Measurements from ENCODE around the gene AS3MT. TPM values are rescaled to one million over a fixed set of nuclear protein-coding genes. Genes with fewer than 3 reads are reported as not detected.
"Not testable (repeated sequence)": the region's sequence is repeated elsewhere in the genome, so short reads cannot be mapped to it uniquely, and the experiment has no call there.

Gene AS3MT
- total and polyA plus RNA-seq, 9 donors, result 8.3 to 15.3 (median 11.9) TPM

DNA sequence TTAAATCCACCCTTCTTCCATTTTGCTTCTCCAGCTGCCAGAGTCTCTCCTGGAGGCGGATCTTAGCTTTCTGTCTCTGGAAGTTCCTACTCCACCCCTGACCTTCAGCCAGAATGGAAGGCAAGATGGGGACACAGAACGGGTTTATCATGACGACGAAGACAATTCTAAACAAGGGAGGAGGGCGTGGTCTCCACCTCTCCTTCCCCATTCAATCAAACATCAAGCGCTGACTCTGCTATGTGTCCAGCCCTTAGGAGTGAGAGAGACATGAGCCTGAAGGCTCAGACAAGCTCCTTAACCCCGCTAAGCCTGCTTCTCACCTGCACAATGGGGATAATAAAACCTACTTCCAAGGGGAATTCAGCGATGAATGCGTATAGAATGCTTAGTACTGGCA is 35.1 kb upstream of the AS3MT start:
- H3K9me3 ChIP-seq (replicated peaks; ENCODE audit: control insufficient read depth, low read depth, low read length), result no peaks in the 10 kb centered on the region
- no peak overlapping the region for H3K4me3 ChIP-seq (ENCODE audit: low read length)
- no peak for DNase-seq
- peaks cover 5% of the 10 kb centered on the region for H3K4me1 ChIP-seq (ENCODE audit: control insufficient read depth, insufficient read depth, low read length)
- WGBS (ENCODE audit: insufficient coverage), result 75% methylated on average over 2 of the region's 9 CpGs
- H3K27me3 ChIP-seq (ENCODE audit: control insufficient read depth, insufficient read depth, low read length), result peaks cover 2% of the 10 kb centered on the region
- no peak overlapping the region for H3K27ac ChIP-seq (ENCODE audit: low read length)
- no peaks in the 10 kb centered on the region for H3K36me3 ChIP-seq (ENCODE audit: control insufficient read depth, insufficient read depth, low read length)

DNA sequence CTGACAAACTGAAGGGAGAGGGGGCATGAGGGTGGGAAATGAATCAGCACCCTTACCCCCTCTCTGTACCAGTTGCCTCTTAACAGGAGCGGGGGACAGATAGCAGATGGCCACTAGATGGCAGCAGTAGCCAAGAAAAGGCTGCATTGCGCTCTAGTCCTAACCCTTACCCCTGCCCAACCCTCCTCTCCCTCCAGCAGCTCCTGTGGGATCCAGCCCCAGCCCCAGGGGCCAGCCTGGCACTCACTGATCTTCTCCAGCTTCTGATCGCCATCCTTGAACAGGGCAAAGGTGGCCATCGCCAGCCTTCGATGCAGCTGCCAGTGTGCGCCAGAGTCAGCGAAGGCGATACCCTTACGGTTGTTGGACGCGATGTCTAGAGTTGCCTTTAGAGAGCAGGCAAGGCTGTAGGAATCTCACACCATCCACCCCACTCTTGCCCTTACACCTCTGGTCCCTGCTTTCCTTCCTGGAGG is 34.2 kb upstream of the AS3MT start:
- WGBS (ENCODE audit: insufficient coverage), result 66% methylated on average over 8 of the region's 11 CpGs
- no peaks in the 10 kb centered on the region for H3K9me3 ChIP-seq (replicated peaks; ENCODE audit: control insufficient read depth, low read depth, low read length)
- DNase-seq, result peak; percentile 83
- H3K36me3 ChIP-seq (ENCODE audit: control insufficient read depth, insufficient read depth, low read length), result no peaks in the 10 kb centered on the region
- peaks cover 3% of the 10 kb centered on the region for H3K27me3 ChIP-seq (ENCODE audit: control insufficient read depth, insufficient read depth, low read length)
- H3K4me1 ChIP-seq (ENCODE audit: control insufficient read depth, insufficient read depth, low read length), result peaks cover 5% of the 10 kb centered on the region
- H3K4me3 ChIP-seq (ENCODE audit: low read length), result no peak overlapping the region
- H3K27ac ChIP-seq (ENCODE audit: low read length), result no peak overlapping the region

GRCh38 chr10:102837230-102837721 is 32.0 kb upstream of the AS3MT start, which contains the start of gene CYP17A1:
Gene CYP17A1, minus strand, starts transcription at chr10:102837413. Its CDS starts 52 bp downstream, at chr10:102837361.
- no peak for DNase-seq
- 67% methylated on average over 3 of the region's 5 CpGs for WGBS (ENCODE audit: insufficient coverage)
- H3K27ac ChIP-seq (ENCODE audit: low read length), result no peak within 1 kb of the TSS
- peaks cover 5% of the 10 kb centered on the region for H3K4me1 ChIP-seq (ENCODE audit: control insufficient read depth, insufficient read depth, low read length)
- no peak within 1 kb of the TSS for H3K4me3 ChIP-seq (ENCODE audit: low read length)
- H3K27me3 ChIP-seq (ENCODE audit: control insufficient read depth, insufficient read depth, low read length), result peaks cover 3% of the 10 kb centered on the region
- no peaks in the 10 kb centered on the region for H3K9me3 ChIP-seq (replicated peaks; ENCODE audit: control insufficient read depth, low read depth, low read length)
- H3K36me3 ChIP-seq (ENCODE audit: control insufficient read depth, insufficient read depth, low read length), result no peaks in the 10 kb centered on the region

DNA sequence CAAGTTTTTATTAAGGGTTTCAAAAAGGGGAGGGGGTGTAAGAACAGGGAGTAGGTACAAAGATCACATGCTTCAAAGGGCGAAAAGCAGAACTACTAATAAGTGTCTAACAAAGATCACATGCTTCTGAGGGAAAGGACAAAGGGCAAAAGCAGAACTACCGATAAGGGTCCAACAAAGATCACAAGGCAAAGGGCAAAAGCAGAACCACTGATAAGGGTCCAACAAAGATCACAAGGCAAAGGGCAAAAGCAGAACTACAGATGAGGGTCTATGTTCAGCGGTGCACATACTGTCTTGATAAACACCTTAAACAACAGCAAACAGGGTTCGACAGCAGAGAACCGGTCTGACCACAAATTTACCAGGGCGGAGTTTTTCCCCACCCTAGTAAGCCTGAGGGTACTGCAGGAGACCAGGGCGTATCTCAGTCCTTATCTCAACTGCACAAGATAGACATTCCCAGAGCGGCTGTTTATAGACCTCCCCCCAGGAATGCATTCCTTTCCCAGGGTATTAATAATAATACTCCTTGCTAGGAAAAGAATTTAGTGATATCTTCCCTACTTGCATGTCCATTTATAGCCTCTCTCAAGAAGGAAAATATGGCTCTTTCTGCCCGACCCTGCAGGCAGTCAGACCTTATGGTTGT is 30.9 kb upstream of the AS3MT start:
- not testable (repeated sequence) for H3K27me3 ChIP-seq (ENCODE audit: control insufficient read depth, insufficient read depth, low read length); H3K4me3 ChIP-seq (ENCODE audit: low read length); H3K9me3 ChIP-seq (replicated peaks; ENCODE audit: control insufficient read depth, low read depth, low read length); H3K27ac ChIP-seq (ENCODE audit: low read length); H3K36me3 ChIP-seq (ENCODE audit: control insufficient read depth, insufficient read depth, low read length); H3K4me1 ChIP-seq (ENCODE audit: control insufficient read depth, insufficient read depth, low read length); DNase-seq
- whole genome bisulfite sequencing (ENCODE audit: insufficient coverage), result 100% methylated on average over 1 of the region's 9 CpGs

GRCh38 chr10:102841827-102842345 is 27.4 kb upstream of the AS3MT start:
- WGBS (ENCODE audit: insufficient coverage), result 83% methylated on average over 8 of the region's 11 CpGs
- H3K36me3 ChIP-seq (ENCODE audit: control insufficient read depth, insufficient read depth, low read length), result no peaks in the 10 kb centered on the region
- no peaks in the 10 kb centered on the region for H3K9me3 ChIP-seq (replicated peaks; ENCODE audit: control insufficient read depth, low read depth, low read length)
- no peak overlapping the region for H3K4me3 ChIP-seq (ENCODE audit: low read length)
- peaks cover 3% of the 10 kb centered on the region for H3K27me3 ChIP-seq (ENCODE audit: control insufficient read depth, insufficient read depth, low read length)
- peaks cover 2% of the 10 kb centered on the region for H3K4me1 ChIP-seq (ENCODE audit: control insufficient read depth, insufficient read depth, low read length)
- no peak overlapping the region for H3K27ac ChIP-seq (ENCODE audit: low read length)
- no peak for DNase-seq

DNA sequence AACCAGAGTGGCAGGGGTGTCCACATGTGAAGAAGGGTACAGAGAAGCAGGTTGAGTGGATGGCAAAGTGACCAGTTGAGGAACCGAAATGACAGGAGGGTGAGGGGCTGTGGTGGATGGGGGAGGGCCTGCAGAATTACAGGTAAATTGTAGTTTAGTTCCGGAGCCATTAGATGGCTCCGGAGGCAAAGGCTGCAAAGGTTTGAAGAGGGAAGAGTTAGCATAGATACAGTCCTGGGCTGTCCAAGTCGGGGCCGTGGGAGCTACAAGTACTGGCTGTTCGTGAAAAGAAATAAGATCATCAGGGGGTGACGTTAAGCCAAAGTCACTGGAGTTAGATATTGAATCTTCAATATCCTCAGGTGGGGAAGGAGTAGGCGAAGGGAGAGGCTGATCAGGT is 26.1 kb upstream of the AS3MT start:
- not testable (repeated sequence) for H3K9me3 ChIP-seq (replicated peaks; ENCODE audit: control insufficient read depth, low read depth, low read length); H3K4me1 ChIP-seq (ENCODE audit: control insufficient read depth, insufficient read depth, low read length); H3K27me3 ChIP-seq (ENCODE audit: control insufficient read depth, insufficient read depth, low read length); H3K36me3 ChIP-seq (ENCODE audit: control insufficient read depth, insufficient read depth, low read length); DNase-seq; H3K4me3 ChIP-seq (ENCODE audit: low read length); H3K27ac ChIP-seq (ENCODE audit: low read length)
- WGBS (ENCODE audit: insufficient coverage), result 55% methylated on average over 8 of the region's 8 CpGs

GRCh38 chr10:102844190-102844776 is 25.0 kb upstream of the AS3MT start:
- H3K36me3 ChIP-seq (ENCODE audit: control insufficient read depth, insufficient read depth, low read length); DNase-seq; H3K4me1 ChIP-seq (ENCODE audit: control insufficient read depth, insufficient read depth, low read length); H3K27ac ChIP-seq (ENCODE audit: low read length); H3K4me3 ChIP-seq (ENCODE audit: low read length); H3K9me3 ChIP-seq (replicated peaks; ENCODE audit: control insufficient read depth, low read depth, low read length); H3K27me3 ChIP-seq (ENCODE audit: control insufficient read depth, insufficient read depth, low read length): not testable (repeated sequence)
- no CpG with 5 or more reads among the region's 6 CpGs for WGBS (ENCODE audit: insufficient coverage)

DNA sequence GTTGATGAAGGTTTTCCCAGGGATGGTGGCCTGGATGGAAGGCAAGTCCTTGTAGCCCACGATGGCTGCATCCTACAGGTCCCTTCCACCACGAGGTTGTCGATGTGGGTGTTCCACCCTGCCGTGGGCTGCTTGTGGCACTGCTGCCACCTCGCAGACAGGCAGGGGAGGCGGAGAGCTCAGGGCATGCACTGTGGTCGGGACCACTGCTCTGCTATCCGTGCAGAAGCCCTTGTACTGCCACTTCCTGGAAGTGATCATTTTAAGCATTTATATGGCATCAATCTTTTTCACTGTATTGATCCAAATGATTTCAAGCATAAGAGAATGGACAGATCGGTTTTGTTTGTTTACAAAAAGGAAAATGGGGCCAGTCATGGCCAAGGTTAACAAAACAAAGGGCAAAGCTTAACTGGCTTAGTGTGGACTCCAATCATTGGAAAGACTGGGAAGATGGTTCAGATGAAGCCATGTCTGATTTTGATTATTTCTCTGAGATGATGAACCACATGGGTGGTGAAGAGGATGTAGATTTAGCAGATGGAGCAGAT is 23.8 kb upstream of the AS3MT start:
- H3K4me3 ChIP-seq (ENCODE audit: low read length), result no peak overlapping the region
- H3K9me3 ChIP-seq (replicated peaks; ENCODE audit: control insufficient read depth, low read depth, low read length), result no peaks in the 10 kb centered on the region
- H3K36me3 ChIP-seq (ENCODE audit: control insufficient read depth, insufficient read depth, low read length), result no peaks in the 10 kb centered on the region
- H3K4me1 ChIP-seq (ENCODE audit: control insufficient read depth, insufficient read depth, low read length), result no peaks in the 10 kb centered on the region
- DNase-seq, result no peak
- H3K27ac ChIP-seq (ENCODE audit: low read length), result no peak overlapping the region
- no peaks in the 10 kb centered on the region for H3K27me3 ChIP-seq (ENCODE audit: control insufficient read depth, insufficient read depth, low read length)
- WGBS (ENCODE audit: insufficient coverage), result 92% methylated on average over 8 of the region's 9 CpGs

GRCh38 chr10:102850025-102850518 is 19.2 kb upstream of the AS3MT start:
- no peak for DNase-seq
- H3K27ac ChIP-seq (ENCODE audit: low read length), result no peak overlapping the region
- peaks cover 3% of the 10 kb centered on the region for H3K4me1 ChIP-seq (ENCODE audit: control insufficient read depth, insufficient read depth, low read length)
- no peaks in the 10 kb centered on the region for H3K36me3 ChIP-seq (ENCODE audit: control insufficient read depth, insufficient read depth, low read length)
- WGBS (ENCODE audit: insufficient coverage), result 66% methylated on average over 4 of the region's 9 CpGs
- H3K9me3 ChIP-seq (replicated peaks; ENCODE audit: control insufficient read depth, low read depth, low read length), result no peaks in the 10 kb centered on the region
- no peak overlapping the region for H3K4me3 ChIP-seq (ENCODE audit: low read length)
- no peaks in the 10 kb centered on the region for H3K27me3 ChIP-seq (ENCODE audit: control insufficient read depth, insufficient read depth, low read length)

DNA sequence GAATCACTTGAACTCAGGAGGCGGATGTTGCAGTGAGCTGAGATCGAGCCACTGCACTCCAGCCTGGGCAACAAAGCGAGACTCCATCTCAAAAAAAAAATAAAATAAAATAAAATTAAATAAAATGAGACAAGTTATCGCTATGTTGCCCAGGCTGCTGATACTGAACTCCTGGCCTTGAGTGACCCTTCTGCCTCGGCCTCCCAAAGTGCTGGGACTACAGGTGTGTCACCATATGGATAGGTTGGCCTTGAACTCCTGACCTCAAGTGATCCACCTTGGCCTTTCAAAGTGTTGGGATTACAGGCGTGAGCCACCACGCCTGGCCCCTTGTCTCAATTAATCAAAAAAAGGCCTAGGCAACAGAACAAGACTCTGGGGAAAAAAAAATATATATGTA is 16.0 kb upstream of the AS3MT start:
- H3K27me3 ChIP-seq (ENCODE audit: control insufficient read depth, insufficient read depth, low read length), result not testable (repeated sequence)

More for the DNA sequence above, 16.0 kb upstream of the AS3MT start:
- WGBS (ENCODE audit: insufficient coverage), result no CpG with 5 or more reads among the region's 7 CpGs
- H3K4me1 ChIP-seq (ENCODE audit: control insufficient read depth, insufficient read depth, low read length); H3K9me3 ChIP-seq (replicated peaks; ENCODE audit: control insufficient read depth, low read depth, low read length); H3K36me3 ChIP-seq (ENCODE audit: control insufficient read depth, insufficient read depth, low read length); H3K27ac ChIP-seq (ENCODE audit: low read length); H3K4me3 ChIP-seq (ENCODE audit: low read length); DNase-seq: not testable (repeated sequence)

All from muscle of leg (tissue), 11 donors.